Measurements from ENCODE around the gene CRB3.
"Not testable (repeated sequence)": the region's sequence is repeated elsewhere in the genome, so short reads cannot be mapped to it uniquely, and the experiment has no call there.

CRB3 gene

DNA sequence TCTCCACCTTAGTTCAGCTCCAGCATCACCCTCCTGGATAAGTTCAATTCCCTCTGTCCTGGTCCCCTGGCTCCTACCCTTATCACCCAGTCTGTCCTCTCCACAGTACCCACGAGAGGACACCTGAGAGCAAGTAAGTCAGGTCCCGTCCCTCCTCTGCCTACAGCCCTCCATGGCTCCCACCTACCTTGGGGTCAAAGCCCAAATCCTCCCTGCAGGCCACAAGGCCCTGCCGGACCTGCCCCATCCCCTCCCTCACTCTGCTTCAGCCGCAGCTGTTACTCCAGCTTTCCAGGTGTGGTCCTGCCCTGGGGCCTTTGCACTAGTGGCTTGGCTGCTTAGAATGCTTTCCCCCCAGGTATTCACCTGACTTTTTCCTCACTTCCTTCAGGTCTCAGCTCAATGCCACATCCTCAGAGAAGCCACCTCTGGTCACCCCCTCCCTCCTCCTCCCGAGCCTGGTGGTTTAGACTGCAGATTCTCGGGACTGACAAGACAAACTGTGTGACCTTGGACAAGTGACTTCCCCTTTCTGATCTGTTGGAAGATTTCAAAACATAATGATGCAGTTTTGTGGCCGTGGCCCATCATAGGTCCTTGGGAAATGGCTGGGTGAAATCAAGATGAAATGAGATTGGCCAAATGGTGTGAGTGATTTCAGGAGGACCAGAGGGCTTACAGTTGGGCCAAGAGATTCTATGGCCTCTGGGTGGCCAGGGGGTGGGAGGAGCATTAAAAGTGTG, 34.4 kb downstream of the CRB3 start:
- no peak for DNase-seq

DNA sequence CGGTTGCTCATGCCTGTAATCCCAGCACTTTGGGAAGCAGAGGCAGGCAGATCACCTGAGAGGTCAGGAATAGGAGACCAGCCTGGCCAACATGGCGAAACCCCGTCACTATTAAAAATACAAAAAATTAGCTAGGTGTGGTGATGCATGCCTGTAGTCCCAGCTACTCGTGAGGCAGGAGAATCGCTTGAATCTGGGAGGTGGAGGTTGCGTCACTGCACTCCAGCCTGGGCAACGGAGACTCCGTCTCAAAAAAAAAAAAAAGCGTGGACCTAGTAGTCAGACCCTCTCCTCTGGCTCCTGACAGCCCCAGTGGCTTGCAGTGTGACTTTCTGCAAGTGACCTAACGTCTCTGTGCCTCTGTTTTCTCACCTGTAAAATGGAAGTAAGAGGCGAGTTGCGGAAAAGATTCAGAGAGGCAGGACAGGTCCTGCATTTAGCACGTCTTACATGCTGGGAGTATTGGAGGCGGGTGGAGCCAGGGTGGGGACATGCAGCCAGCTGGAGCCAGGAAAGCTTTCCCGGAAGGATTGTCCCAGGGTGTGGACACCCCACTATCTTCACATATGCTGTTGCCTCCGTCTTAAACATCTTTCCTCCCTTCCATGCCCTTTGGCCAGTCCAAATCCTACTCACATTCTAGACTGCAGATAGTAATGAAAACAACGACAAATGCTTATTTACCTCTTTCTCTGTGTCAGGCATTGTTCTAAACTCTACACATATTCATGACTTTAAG, 35.1 kb downstream of the CRB3 start:
- no peak for DNase-seq

DNA sequence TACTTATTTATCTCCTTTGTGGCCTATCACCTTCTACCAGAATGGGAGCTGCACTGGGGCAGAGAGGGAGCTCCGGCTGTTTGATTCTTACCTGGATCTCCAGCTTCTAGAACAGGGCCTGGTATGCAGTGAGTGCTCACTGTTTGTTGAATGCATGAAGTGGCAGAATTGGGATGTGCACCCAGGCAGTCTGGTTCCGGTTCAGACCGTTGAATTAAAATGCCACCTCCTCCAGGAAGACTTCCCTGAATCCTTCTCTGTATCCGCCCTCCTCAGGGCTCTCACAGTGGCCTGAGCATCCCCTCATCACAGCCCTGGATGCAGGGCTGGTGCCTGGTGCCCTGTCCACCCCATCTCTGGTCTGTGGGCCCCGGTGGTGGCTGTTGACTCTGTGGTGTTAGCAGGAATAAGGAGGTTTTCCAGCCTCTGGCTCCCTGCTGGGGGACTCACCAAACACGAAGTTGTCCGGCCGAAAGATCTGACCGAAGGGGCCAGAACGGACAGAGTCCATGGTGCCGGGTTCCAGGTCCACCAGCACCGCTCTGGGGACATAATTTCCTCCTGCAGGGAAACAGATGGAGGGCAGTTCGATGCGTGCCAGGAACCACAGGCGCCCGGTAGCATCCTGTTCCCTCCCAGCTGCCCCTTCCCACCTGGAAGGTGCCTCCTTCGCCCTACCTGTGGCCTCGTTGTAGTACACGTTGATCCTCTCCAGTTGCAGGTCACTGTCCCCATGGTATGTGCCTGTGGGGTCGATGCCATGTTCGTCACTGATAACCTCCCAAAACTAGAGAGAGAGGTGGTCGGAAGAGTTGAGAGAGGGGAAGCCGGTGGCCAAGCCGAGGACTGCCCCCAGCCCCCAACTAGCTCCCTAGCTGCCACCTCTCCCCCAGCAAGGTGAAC, 37.0 kb downstream of the CRB3 start:
- DNase-seq, result no peak

DNA sequence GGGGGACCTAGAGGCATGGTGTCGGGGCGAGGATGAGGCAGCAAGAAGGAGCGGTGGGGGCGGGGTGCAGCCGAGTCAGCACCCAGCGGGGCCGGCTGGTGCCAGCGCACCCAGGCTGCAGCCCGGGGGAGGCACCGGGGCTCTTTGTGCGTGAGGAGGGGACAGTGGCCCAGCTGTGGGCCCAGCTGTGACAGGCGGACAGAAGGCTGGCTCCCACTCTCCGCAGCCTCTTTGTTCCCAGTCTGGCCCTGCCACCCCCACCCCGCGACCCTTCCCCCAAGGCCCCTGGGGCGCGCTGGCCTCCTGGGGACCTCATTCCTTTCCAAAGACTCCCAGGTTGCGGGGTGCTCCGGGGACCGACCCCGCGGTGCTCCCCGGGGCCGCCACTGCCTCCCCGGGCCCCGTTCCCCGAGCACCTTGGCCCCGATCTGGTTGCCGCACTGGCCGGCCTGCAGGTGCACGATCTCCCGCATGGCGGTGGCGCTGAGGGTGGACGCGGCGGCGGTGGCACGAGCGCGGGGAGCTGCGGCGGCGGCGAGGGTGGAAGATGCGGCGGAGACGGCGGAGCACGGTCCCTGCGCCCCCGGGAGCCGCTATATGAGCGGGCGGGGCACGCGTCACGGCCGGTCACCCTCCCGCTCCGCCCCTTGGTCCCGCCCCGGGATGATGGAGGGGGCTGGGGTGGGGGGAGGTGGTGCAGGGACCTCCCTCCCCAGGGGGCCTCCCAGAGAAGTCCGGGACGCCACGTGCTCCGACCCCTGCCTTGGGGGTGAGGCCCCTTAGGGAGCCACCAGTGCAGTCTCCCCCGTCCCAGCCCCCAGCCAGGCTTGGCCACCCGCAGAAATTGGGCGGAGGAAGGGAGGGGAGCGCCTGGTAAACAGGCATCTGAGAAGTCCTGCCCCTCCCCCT, 37.9 kb downstream of the CRB3 start, which contains the start of gene TUBB4A:
TSS of gene TUBB4A (minus strand) at position 570 of the 909 bp plus-strand sequence. CDS start at position 473, 97 bp downstream.
- DNase-seq, result peak; percentile 65

DNA sequence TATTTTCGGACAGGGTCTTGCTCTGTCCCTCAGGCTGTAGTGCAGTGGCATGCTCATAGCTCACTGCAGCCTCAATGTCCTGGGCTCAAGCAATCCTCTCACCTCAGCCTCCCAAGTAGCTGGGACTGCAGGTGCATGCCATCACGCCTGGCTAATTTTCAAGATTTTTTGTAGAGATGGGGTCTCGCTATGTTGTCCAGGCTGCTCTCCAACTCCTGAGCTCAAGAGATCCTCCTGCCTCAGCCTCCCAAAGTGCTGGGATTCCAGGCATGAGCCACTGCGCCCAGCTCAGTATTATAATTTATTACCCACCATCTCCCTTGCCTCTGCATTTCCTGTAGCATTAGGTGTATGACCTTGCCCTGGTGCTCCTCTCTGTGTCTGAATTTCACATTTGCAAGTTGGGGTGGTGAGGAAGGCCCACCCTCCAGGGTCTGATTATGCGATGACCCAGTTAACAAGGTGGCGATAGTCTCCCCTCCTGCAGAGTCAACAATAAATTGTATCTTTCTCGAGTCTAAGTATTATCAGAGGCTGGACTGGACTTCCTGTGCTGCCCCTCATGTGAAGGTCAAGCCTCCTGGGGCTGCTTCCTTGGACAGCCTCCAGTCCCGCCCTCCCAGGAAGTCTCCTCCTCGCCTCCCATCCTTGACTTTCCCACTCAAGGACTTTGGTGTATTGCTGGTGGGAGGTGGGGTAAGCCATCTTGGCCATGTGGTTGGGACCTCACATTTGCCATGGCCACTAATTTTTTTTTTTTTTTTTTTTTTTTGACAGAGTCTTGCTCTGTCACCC, 39.5 kb downstream of the CRB3 start:
- DNase-seq, result no peak

DNA sequence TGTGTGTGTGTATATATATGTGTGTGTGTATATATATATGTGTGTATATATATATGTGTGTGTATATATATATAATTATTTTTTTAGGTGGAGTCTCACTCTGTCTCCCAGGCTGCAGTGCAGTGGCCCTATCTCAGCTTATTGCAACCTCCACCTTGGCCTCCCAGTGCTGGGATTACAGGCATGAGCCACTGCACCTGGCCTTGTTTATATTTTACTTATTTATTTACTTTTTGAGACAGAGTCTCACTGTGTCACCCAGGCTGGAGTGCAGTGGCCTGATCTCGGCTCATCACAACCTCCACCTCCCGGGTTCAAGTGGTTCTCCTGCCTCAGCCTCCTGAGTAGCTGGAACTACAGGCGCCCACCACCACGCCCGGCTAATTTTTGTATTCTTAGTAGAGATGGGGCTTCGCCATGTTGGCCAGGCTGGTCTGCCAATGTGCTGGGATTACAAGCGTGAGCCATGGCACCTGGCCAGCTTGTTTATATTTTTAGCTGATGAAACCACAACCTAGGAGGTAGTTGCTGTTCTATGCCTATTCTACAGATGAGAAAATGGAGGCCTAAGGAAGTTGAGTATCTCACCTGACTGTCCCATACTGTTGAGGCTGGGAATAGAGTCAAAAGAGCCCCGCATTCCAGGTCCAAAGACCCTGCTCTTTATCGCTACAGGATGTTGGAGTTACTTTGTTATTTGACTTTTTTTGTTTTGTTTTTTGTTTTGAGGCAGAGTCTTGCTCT, 44.1 kb downstream of the CRB3 start:
- DNase-seq, result not testable (repeated sequence)

DNA sequence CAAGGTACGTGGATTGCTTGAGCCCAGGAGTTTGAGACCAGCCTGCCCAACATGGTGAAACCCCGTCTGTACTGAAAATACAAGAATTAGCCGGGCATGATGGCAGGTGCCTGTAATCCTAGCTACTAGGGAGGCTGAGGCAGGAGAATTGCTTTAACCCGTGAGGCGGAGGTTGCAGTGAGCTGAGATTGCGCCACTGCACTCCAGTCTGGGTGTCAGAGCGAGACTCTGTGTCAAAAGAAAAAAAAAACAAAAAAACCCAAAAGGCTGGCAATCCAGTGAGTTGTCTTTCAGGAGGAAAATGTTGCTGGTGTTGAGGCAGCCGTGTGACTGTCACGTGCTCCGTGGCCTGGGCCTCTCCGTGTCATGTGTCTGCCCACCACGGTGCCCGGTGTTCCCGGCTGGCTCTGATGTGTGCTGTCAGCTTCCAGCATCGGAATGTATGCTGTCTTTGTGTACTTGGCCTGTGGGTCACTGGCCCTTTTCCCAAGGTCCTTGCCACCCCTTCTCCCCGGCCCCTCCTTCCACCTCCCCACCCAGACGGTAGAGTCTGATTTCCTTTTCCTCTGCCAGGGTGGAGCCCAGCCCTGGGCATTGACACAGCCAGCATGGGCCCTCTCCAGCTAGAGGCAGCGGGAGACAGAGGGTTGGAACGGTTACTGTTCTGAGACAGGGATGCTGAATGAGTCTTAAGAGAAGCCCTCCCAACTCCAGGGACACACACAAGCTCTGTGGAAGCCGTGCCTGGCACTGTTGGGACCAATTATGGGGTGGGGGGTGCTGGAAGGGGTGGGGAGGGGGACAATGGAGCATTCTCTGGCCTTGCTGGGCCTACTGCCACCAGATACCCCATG, 45.3 kb downstream of the CRB3 start:
- DNase-seq, result no peak

DNA sequence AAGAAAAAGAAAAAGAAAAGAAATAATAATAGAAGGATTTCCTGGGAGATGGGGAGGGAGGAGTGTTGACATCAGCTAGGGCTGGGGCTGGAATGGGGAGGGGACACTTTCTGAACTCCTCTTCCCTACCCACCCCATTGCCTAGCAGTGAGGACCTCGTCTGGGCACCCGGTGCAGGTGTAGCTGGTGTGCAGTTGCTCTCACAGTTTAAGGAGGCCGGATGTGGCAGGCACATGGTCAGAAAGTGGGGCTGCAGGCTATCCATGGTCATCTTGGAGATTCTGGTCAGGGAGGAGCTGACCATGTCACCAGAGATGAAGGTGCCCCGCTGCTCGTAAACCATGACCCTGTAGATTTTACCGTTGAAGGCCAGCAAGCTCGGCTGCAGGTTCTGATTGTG, 46.5 kb downstream of the CRB3 start:
- DNase-seq, result no peak

DNA sequence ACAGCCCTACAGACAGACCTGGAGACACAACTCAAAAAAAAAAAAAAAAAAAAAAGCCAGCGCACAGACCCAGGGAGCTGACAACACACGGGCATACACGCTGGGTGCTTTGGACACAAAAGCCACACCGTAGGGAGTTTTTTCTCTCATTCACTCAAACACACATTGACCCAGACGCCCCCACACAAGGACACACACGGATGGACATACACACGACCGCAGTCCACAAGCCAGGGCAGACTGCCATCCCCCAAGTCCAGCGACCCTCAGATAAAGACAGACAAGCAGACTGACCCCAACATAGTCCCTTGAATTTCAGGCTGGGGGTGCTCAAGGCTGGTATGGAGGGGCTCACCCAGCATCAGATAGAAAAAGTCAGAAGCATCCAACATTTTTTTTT, 50.0 kb downstream of the CRB3 start:
- no peak for DNase-seq

DNA sequence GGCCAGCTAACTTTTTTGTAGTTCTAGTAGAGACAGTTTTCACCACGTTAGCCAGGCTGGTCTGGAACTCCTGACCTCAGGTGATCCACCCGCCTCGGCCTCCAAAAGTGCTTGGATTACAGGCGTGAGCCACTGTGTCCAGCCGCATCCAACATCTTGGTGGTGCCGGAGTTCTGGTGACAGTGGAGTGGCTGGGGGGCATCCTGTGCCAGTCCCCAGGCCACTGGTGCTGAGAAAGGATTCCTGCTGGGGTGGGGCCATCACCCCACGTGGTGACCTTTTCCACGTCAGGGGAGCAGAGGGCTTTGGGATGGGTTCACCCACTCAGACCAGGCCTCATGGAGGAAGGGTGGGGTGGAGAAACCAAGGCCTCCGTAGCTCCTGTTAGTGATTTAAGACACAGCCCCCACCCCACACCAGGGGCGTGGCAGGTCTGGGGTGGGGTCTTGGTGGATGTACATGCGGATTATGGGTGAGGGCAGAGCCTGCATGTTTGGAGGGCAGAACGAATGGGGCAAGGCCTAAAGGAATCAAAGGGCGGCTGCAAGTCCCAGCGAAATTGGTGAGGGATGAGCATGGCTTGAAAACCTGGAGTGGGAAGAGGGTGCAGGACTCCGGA, 51.0 kb downstream of the CRB3 start:
- no peak for DNase-seq

DNA sequence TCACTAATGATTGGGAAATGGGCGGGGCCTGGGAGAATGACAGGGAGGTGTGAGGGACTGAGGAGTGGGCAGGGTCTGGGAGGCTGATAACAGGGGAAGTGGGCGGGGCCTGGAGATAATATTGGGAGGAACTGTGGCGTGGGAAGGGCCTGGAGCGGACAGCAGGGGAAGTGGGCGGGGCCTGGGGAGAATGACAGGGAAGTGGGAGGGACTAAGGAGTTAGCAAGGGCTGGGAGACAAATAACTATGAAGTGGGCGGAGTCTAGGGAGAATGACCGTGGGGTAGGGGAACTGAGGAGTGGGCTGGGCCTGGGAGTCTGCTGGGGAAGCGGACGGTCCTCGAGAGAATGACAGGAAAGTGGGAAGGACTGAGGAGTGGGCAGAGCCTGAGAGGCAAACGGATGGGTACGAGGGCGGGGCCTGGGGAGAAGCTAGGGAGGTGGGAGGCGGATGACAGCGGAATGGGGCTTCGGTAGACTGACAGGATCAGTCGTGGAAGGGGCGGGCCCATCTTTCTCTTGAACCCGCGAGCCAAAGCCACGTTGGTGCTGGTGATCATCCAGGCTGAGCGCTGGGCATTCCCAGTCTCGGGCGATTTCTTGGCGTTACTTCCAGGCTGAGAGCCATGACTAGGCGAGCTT, 52.1 kb downstream of the CRB3 start:
- peak; percentile 73 for DNase-seq

Measured in 8988T (cell line).